CD4-positive, alpha-beta memory T cell (primary cell): ENCODE measurements around the gene WDR90. TPM values are rescaled to one million over a fixed set of nuclear protein-coding genes. Genes with fewer than 3 reads are reported as not detected.
"Not testable (repeated sequence)": the region's sequence is repeated elsewhere in the genome, so short reads cannot be mapped to it uniquely, and the experiment has no call there.

Experiments used
- CTCF ChIA-PET: fragments of 350-600 bp; sonication (Branson Sonifier 250); formaldehyde crosslinking; loops from one replicate; lab custom pipeline; 2021; ENCODE audit warnings: inconsistent platforms; ENCODE audit not compliant: partially characterized antibody; lab: Charles Lee
- POLR2A ChIA-PET: fragments of 350-600 bp; sonication (Branson Sonifier 250); formaldehyde crosslinking; loops from one replicate; lab custom pipeline; 2021; ENCODE audit not compliant: partially characterized antibody; lab: Charles Lee
- DNase-seq, 5 donors: peaks; one replicate each; pipeline versions ENCODE4 v3.0.0 to v3.0.0-alpha.2; 2020 to 2022; ENCODE audit warnings: mixed read lengths in 1 of 5
- H3K27ac ChIP-seq: one replicate; pipeline ENCODE4 v1.7.0; 2013; ENCODE audit warnings: low read depth, low read length
- H3K27me3 ChIP-seq: 2 replicates; pipeline ENCODE4 v1.7.0; 2013; ENCODE audit warnings: mild to moderate bottlenecking, low read length, moderate library complexity; ENCODE audit not compliant: insufficient read depth
- H3K36me3 ChIP-seq: 2 replicates; pipeline ENCODE4 v1.7.0; 2013; ENCODE audit warnings: mild to moderate bottlenecking, low read length, moderate library complexity; ENCODE audit not compliant: insufficient read depth
- H3K4me1 ChIP-seq: 2 replicates; pipeline ENCODE4 v1.7.0; 2013; ENCODE audit warnings: mild to moderate bottlenecking, low read length, moderate library complexity; ENCODE audit not compliant: insufficient read depth
- H3K4me3 ChIP-seq, 2 donors: one replicate each; pipeline ENCODE4 v1.7.0; 2013; ENCODE audit warnings: low read length in 2 of 2, mild to moderate bottlenecking in 1 of 2
- H3K9me3 ChIP-seq, 2 donors: one replicate each; pipeline ENCODE4 v1.7.0; 2013; ENCODE audit warnings: low read length in 2 of 2, control low read depth in 1 of 2; ENCODE audit not compliant: control insufficient read depth in 1 of 2
- H3K27ac Mint-ChIP-seq, 7 donors: one replicate each; pipeline ENCODE4 v1.8.0; 2020 to 2021; ENCODE audit warnings: mixed read lengths in 7 of 7, mild to moderate bottlenecking in 6 of 7, inconsistent platforms in 3 of 7, moderate library complexity in 3 of 7
- H3K27me3 Mint-ChIP-seq, 2 donors: one replicate each; pipeline ENCODE4 v1.8.0; 2020 to 2021; ENCODE audit warnings: mixed read lengths in 2 of 2
- H3K36me3 Mint-ChIP-seq, 2 donors: one replicate each; pipeline ENCODE4 v1.8.0; 2020 to 2021; ENCODE audit warnings: mixed read lengths in 2 of 2, inconsistent platforms in 1 of 2, mild to moderate bottlenecking in 1 of 2
- H3K4me1 Mint-ChIP-seq, 4 donors: one replicate each; pipeline ENCODE4 v1.8.0; 2020 to 2021; ENCODE audit warnings: mixed read lengths in 4 of 4, mild to moderate bottlenecking in 1 of 4
- H3K4me3 Mint-ChIP-seq, 8 donors: one replicate each; pipeline ENCODE4 v1.8.0; 2020 to 2021; ENCODE audit warnings: mixed read lengths in 8 of 8, mild to moderate bottlenecking in 7 of 8, moderate library complexity in 6 of 8, inconsistent platforms in 3 of 8
- H3K9me3 Mint-ChIP-seq, 8 donors: one replicate each; pipeline ENCODE4 v1.8.0; 2020 to 2021; ENCODE audit warnings: mixed read lengths in 8 of 8, mild to moderate bottlenecking in 5 of 8, inconsistent platforms in 3 of 8, moderate library complexity in 1 of 8
- intact Hi-C: fragments of 100-400 bp; cut with micrococcal nuclease; formaldehyde crosslinking; loops from one replicate; pipeline ENCODE4 v1.15.1; 2023
- polyA plus RNA-seq, 2 donors: library from polyadenylated mRNA; unstranded; fragments of 300-500 nt; fragmentation: Illumina TruSeq; gene quantifications; one replicate each; pipeline ENCODE4 v1.2.3, GENCODE V29; 2021
- total RNA-seq, 2 experiments: library from RNA; stranded (reverse); gene quantifications; one replicate each; pipeline ENCODE4 v1.2.3, GENCODE V29; 2021

Gene WDR90
- total and polyA plus RNA-seq, 4 experiments from 2014 or later: 0.96 to 19.7 (median 9.9) TPM

DNA sequence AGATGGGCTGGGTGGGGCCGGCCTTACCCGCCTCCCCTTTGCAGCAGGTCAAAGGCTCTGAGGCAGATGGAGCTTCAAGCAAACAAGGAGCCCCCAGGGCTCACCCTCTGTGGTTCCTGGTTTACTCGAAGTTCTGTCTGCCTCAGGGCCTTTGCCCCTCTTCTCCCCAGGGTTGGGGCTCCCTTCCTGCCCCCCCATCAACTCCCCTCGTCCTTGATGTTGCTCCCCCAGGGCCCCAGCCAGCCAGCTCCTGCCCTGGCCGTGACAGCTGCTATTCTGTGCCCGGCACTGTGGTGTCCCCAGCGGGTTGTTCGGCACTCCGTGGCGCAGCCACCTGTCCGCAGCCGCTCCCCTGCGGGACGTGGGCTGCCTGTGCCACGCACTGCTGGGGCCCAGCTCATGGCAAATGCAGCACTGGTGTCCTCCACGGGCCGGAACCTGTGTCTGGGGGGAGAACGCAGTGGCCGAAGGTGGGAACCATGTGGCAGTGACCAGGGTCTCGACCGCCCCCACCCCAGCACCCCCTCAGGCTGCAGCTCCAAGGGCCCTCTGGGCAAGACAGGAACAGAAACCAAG is 61.4 kb downstream of the WDR90 start:
- Mint-ChIP-seq H3K4me1 (peaks cover 0 to 13% (median 6%) of the 10 kb centered on the region in 4 donors), H3K27ac (no peak overlapping the region), H3K9me3 (no peaks in the 10 kb centered on the region), H3K36me3 (no peaks in the 10 kb centered on the region), H3K4me3 (no peak overlapping the region), H3K27me3 (peaks cover 19 to 36% of the 10 kb centered on the region in 2 donors)
- H3K27me3 ChIP-seq: peaks cover 38% of the 10 kb centered on the region
- H3K9me3 ChIP-seq: no peaks in the 10 kb centered on the region
- H3K27ac ChIP-seq: no peak overlapping the region
- CTCF ChIA-PET: interaction anchor here (0.7 to 6.0 kb wide), 5 partner anchors 9 to 75 kb away, joined by 3 to 84 read pairs (median 3); partner anchors contain the start of genes CHTF18, CIAO3 and RPUSD1
- DNase-seq: no peak
- H3K4me1 ChIP-seq: peaks cover 6% of the 10 kb centered on the region
- intact Hi-C loops: loop anchor here (1.0 kb wide), 2 partner anchors 31 to 75 kb away; no protein-coding TSS in a partner anchor
- POLR2A ChIA-PET: interaction anchor here (0.9 to 9.0 kb wide), 3 partner anchors 11 to 15 kb away, joined by 3 to 71 read pairs (median 4); partner anchors contain the start of genes ANTKMT, CCDC78 and HAGHL
- no peaks in the 10 kb centered on the region for H3K36me3 ChIP-seq
- H3K4me3 ChIP-seq: no peak overlapping the region

DNA sequence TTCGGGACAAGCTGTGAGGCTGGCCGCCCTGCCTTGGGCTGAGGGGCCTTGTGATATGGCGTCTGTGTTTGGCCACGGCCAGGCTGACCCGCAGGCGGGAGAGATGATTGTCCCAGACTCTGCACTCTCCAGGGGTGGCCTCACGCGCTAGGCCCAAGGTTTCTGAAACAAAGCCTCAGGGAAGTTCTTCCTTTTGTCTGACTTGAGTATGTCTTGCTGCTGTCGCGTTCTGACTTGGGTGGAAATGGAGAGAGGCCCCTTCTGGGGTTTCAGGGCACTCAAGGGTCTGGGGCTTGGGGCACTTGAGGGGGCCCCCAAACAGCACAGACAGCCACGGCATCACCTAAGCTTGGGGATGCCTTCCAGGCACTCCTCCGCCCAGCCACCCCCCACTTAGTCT is 61.9 kb downstream of the WDR90 start:
- Histone ChIP-seq H3K27ac (no peak overlapping the region), H3K27me3 (peaks cover 38% of the 10 kb centered on the region)
- POLR2A ChIA-PET: interaction anchor here (1.5 to 9.0 kb wide), 2 partner anchors 14 to 76 kb away, joined by 3 to 71 read pairs; partner anchors contain the start of genes ANTKMT, CCDC78 and HAGHL

DNA sequence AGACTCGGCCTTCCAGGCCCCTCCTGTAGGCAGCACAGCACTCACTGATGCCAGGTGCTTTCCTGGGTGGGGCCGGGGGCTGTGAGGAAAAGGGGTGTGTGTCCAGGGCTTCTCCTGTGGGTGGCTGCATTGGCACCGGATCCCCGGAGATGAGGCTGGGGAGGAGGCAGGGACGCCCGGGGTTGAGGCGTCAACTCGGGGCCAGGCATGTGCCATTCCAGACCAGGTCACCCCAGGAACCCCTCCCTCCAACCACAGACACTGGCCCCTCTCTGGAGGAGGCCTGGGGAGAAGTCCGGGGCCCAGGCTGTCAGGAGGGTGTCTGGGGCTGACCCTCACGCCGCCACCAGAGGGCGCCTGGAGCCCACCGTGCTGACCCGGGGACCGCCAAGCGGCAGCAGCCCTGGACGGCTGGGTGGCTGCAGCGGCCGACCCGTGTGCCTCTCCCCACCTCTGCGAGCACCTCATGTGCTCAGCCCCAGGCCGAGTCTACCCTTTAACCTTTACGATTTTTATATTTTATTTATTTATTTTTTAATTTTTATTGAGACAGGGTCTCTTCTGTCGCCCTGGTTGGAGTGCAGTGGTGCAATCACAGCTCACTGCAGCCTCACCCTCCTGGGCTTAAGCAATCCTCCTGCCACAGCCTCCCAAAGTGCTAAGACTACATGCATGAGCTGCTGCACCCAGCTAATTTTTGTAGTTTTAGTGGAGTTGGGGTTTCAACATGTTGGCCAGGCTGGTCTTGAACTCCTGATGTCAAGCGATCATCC is 62.6 kb downstream of the WDR90 start:
- H3K27me3 ChIP-seq: peaks cover 36% of the 10 kb centered on the region
- no peaks in the 10 kb centered on the region for H3K36me3 ChIP-seq
- CTCF ChIA-PET: interaction anchor here (0.8 to 6.0 kb wide), 25 partner anchors 8 to 511 kb away, joined by 3 to 84 read pairs (median 4); partner anchors contain the start of genes ANTKMT, CHTF18, CIAO3 and RHBDL1
- no peak overlapping the region for H3K27ac ChIP-seq
- peaks cover 14% of the 10 kb centered on the region for H3K4me1 ChIP-seq
- no peak overlapping the region for H3K4me3 ChIP-seq
- POLR2A ChIA-PET: interaction anchor here (1.3 to 9.0 kb wide), 7 partner anchors 13 to 76 kb away, joined by 3 to 71 read pairs (median 5); partner anchors contain the start of genes ANTKMT, CCDC78, CHTF18 and CIAO3
- Mint-ChIP-seq H3K36me3 (no peaks in the 10 kb centered on the region), H3K9me3 (no peaks in the 10 kb centered on the region), H3K4me3 (no peak overlapping the region), H3K4me1 (peaks cover 0 to 15% (median 4%) of the 10 kb centered on the region in 4 donors), H3K27ac (peak overlapping the region in 1 of 7 donors; percentile 17), H3K27me3 (peaks cover 19 to 31% of the 10 kb centered on the region in 2 donors)
- H3K9me3 ChIP-seq: no peaks in the 10 kb centered on the region
- peak; percentile 69 to 79 (median 72) for DNase-seq
- intact Hi-C loops: loop anchor here (1.0 kb wide), 2 partner anchors 30 to 74 kb away; no protein-coding TSS in a partner anchor

More for the DNA sequence above, 61.9 kb downstream of the WDR90 start:
- no peaks in the 10 kb centered on the region for H3K9me3 ChIP-seq
- Mint-ChIP-seq H3K36me3 (no peaks in the 10 kb centered on the region), H3K4me3 (no peak overlapping the region), H3K4me1 (peaks cover 0 to 16% (median 6%) of the 10 kb centered on the region in 4 donors), H3K27ac (peak overlapping the region in 1 of 7 donors; percentile 17), H3K27me3 (peaks cover 19 to 36% of the 10 kb centered on the region in 2 donors), H3K9me3 (no peaks in the 10 kb centered on the region)
- intact Hi-C loops: loop anchor here (1.0 kb wide), 2 partner anchors 30 to 74 kb away; no protein-coding TSS in a partner anchor
- CTCF ChIA-PET: interaction anchor here (1.3 to 6.0 kb wide), 4 partner anchors 16 to 512 kb away, joined by 3 to 84 read pairs (median 5); partner anchors contain the start of genes CHTF18, CIAO3 and RPUSD1
- H3K36me3 ChIP-seq: no peaks in the 10 kb centered on the region
- H3K4me1 ChIP-seq: peaks cover 10% of the 10 kb centered on the region
- no peak for DNase-seq
- H3K4me3 ChIP-seq: no peak overlapping the region

DNA sequence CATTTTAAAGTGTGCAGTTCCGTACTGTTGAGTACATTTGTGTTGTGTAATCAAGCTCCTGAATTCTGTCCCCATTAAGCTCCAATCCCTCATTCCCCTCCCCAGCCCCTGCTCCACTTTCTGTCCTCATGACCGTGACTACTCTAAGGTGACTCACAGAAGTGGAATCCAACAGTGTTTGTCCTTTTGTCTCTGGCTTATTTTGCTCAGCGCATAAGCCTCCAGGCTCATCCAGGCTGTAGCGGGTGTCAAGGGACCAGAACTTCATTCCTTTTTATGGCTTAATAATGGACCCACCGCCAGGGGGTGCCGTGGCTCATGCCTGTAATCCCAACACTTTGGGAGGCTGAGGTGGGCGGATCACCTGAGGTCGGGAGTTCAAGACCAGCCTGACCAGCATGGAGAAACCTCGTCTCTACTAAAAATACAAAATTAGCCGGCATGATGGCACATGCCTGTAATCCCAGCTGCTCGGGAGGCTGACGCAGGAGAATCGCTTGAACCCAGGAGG is 63.6 kb downstream of the WDR90 start:
- H3K36me3 Mint-ChIP-seq, H3K27ac ChIP-seq, H3K9me3 Mint-ChIP-seq, H3K36me3 ChIP-seq, H3K4me3 ChIP-seq, intact Hi-C loops, H3K9me3 ChIP-seq: not testable (repeated sequence)
- ChIA-PET POLR2A (interaction anchor here (1.3 to 9.0 kb wide), 7 partner anchors 12 to 75 kb away, joined by 3 to 71 read pairs (median 5); partner anchors contain the start of genes ANTKMT, CCDC78, CHTF18 and CIAO3), CTCF (interaction anchor here (0.8 to 6.0 kb wide), 24 partner anchors 7 to 510 kb away, joined by 3 to 84 read pairs (median 4); partner anchors contain the start of genes ANTKMT, CHTF18, CIAO3 and RHBDL1)
- Mint-ChIP-seq H3K4me3 (peak overlapping the region in 1 of 8 donors; percentile 46), H3K27ac (peak overlapping the region in 2 of 7 donors; percentile 29 to 43), H3K27me3 (peaks cover 17 to 27% of the 10 kb centered on the region in 2 donors), H3K4me1 (peaks cover 0 to 13% (median 2%) of the 10 kb centered on the region in 4 donors)
- peaks cover 14% of the 10 kb centered on the region for H3K4me1 ChIP-seq
- H3K27me3 ChIP-seq: peaks cover 28% of the 10 kb centered on the region
- peak in 3 of 5 donors; percentile 36 to 42 (median 40) for DNase-seq

DNA sequence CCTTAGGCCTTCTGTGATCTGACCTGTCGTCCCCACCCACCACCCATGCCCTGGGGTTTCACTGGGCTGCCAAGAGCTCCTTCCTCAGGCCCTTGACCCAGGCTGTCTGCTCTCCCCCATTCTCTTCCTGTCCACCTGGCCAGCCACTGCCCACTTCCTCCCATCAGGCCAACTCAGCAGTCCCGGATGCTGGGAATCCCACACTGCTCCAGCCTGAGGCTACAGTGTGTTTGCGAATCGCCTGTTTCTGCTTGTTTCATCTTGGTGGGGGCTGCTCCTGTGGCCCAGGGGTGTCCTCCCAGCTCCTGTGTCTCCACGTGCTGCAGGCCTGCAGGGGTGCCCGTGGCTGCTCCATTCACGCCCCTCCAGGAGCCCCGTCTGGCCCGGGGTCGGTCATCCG is 64.9 kb downstream of the WDR90 start:
- CTCF ChIA-PET: interaction anchor here (0.7 to 6.0 kb wide), 5 partner anchors 11 to 72 kb away, joined by 3 to 84 read pairs (median 3); partner anchors contain the start of genes CCDC78, CHTF18 and RPUSD1
- peak overlapping the region in 1 of 7 donors; percentile 27 for H3K27ac Mint-ChIP-seq
- no peaks in the 10 kb centered on the region for H3K36me3 ChIP-seq
- intact Hi-C loops: no loop called here
- H3K4me3 ChIP-seq: no peak overlapping the region
- H3K27ac ChIP-seq: no peak overlapping the region
- peaks cover 15% of the 10 kb centered on the region for H3K27me3 ChIP-seq
- peak overlapping the region in 3 of 8 donors; percentile 6 to 32 (median 7) for H3K4me3 Mint-ChIP-seq
- no peak for DNase-seq
- POLR2A ChIA-PET: interaction anchor here (1.4 to 9.0 kb wide), 5 partner anchors 11 to 71 kb away, joined by 5 to 71 read pairs (median 15); partner anchors contain the start of genes ANTKMT, CCDC78, CIAO3 and HAGHL
- peaks cover 6 to 15% of the 10 kb centered on the region in 2 donors for H3K27me3 Mint-ChIP-seq
- peaks cover 14% of the 10 kb centered on the region for H3K4me1 ChIP-seq
- peaks cover 0 to 15% (median 5%) of the 10 kb centered on the region in 4 donors for H3K4me1 Mint-ChIP-seq
- H3K9me3 ChIP-seq: no peaks in the 10 kb centered on the region
- H3K36me3 Mint-ChIP-seq: no peaks in the 10 kb centered on the region
- no peaks in the 10 kb centered on the region for H3K9me3 Mint-ChIP-seq
